Stimulated activated CD4-positive, alpha-beta T cell treated with anti-CD3 and anti-CD28 coated beads, Interleukin-1b, Interleukin-23, amount 100 ng/mL, for 24 hours (primary cell): ENCODE data around the gene CDC42EP2.

ENCODE experiments used
- DNase-seq, 4 experiments: peaks; one replicate each; pipeline ENCODE4 v3.0.0-alpha.2; 2020; ENCODE audit warnings: low read depth in 4 of 4, low spot score in 1 of 4

Gene CDC42EP2, protein sequence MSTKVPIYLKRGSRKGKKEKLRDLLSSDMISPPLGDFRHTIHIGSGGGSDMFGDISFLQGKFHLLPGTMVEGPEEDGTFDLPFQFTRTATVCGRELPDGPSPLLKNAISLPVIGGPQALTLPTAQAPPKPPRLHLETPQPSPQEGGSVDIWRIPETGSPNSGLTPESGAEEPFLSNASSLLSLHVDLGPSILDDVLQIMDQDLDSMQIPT

DNA sequence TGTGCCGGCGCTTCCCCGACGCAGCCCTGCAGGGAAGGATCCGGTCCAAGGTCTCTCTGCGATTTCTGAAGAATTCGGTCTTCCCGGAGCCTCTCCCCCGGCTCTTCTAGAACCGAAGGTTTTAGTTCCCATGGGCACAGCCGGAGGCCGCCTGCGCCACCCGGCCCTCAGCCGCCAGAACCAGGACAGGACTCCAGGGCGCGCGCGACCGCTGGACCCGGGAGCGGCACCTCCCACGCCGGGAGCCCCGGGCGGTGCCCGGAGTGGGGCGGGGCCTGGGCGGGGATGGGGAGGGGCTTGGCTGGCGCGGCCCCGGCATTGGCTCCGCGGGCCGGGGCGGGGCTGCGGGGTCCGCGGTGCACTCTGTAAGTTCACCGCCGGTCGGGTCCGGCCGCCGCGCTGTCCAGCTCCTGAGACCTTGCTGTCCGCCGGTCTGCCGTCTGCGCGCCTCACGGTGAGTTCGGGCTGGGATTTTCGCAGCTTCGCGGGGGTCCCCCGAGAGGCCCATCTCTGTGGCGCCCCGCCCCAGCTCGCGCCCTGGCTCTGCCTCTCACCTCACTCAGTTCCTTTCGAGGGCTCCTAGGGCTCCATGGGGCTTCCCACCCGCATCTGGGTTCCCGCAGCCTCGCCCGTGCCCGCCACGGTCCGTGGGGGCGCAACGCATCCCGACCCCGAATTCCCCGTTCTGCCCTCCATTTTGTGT, at the start of gene CDC42EP2:
Gene CDC42EP2, plus strand, starts transcription at position 366 of the 703 bp plus-strand sequence. CDS start 6,033 bp downstream, outside the sequence.
- DNase-seq = peak; percentile 39 to 73 (median 66)

DNA sequence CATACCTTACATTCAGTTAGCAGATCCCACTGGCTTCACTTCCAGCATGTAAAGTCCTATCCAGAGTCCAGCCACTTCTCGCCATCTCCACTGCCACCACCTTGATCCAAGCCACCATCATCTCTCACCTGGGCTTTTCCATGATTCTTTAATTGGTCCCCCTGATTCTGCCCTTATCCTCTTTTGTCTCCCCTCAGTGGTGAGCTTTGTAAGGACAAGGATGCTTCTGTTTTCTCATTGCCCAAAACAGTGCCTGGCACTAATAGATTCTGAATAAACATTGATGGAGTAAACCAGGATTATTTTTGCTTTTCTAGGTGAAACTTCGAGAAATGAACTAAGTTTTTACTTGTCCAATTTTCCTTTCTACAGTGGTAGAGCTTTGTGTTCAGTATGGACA, 48.5 kb upstream of the CDC42EP2 start:
- DNase-seq = no peak

DNA sequence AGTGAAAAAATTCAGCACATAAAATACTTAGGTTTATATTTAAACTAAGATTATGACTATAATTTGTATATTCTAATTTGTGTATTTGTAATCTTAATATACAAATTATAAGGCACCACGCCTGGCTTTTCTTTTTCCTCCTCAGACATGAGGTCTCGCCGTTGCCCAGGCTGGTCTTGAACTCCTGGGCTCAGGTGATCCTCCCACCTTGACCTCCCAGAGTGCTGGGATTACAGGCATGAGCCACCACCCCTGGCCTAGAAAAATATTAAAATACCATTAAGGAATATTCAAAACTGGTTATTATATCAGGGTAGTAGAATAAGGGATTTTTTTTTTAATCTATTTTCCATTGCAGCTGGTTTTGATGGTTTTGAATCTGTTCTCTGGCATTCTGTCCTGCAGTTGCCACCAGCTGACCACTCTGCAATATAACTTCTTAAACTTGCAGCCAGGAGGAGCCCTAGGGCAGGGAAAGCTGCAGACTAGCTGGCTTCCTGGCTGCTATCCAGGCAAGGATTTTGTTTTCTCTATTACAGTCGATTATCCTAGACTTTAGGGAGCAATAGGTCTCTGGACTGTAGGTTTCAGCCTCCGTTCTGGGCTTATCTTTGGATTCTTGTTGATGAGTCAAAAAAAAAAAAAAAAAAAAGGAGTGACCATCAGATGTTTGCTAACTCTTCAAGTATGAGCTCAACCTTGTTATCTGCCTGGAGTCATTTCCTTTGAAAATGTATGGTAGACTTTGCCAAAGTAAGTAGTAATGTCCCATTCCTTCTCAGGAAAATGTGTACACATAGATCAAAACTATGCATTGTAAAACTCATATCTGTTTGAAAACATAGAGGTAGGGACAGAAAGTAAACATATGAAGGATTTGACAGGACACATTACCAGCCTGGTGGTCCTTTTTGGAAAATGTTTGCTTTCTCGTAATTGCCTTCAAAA, 39.7 kb upstream of the CDC42EP2 start:
- peak in 1 of 4 experiments; percentile 10 for DNase-seq

DNA sequence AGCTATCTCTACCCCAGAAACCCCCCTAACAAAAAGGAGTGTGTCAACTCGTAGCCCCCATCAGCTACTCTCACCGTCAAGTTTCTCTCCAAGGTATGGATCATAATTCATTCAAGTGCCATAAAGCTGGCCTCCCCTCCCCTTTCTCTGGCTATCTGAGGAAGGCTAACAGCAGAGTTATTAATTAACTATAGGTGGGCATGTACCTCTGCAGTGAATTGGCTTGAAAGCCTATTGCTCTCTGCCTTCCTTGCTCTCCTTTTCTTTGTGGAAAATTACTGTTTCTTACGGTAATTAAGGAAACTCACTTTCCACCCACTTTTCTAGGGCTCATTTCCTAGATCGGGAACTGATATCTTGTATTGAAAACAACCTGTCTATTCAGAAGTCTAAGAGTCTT, 38.8 kb upstream of the CDC42EP2 start:
- no peak for DNase-seq

DNA sequence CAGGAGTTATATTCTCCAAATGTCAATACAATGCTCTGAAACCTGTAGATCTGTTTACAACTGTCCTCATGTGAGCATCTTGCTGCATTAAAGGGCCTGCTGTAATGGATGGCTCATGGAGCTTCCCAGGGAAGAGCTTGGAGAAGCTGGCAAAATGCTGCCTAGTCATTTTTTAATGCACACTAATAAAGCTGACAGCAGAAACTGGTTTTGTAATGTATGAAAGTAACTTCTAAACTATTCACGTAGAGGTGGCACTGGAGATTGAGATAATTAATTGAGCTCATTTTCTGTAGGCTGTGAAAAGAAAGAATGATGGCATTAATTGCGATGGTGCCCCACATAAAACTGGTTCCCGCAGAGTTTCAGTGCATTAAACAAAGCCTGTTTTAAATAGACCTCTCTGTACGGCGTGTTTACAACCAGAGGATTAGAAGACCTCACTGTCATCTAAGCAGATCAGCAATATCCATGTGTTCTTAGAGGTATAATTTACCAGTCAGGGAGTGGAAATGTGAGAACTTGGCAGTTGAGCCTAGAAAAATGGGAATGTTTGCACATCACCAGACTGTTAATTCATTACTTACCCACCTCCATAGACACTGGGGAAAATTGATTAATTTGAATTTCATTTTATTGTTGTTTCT, 36.9 kb upstream of the CDC42EP2 start:
- no peak for DNase-seq

DNA sequence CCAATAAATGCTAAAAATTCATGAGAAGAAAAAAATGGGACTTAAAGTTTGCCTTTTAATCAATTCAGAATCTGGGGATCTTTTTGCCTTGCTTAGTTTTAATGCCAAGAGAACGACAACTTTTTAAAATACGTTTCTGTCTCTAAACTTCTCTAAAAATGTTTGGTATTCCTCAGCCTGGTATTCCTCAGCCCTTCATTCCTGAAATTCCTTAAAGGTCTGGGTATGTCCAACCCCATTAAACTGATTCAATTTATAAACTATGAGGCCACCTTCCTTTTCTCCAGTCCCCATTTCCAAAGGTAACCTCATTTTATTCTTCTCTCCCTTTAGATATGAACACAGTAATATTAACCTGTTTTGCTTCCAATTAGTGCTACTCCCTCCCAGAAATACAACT, 36.3 kb upstream of the CDC42EP2 start:
- DNase-seq = no peak

DNA sequence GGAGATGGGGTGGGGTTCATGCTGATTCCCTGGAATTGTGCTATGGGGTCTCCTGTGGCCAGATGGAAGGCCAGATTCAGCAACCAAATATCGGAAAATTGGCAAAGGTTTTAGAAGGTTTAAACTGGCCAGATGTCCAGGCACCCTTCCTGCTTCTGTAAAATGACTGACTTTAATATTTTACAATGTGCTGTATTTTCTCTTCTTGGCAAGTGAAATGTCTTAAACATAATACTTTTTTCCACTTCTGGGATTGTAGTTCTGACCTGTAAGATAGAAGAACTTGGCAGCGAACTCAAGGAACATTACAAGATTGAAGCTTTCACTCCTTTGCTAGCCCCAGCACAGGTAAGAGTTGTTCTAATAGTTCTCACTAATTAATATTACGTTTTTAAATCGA, 35.4 kb upstream of the CDC42EP2 start:
- no peak for DNase-seq

DNA sequence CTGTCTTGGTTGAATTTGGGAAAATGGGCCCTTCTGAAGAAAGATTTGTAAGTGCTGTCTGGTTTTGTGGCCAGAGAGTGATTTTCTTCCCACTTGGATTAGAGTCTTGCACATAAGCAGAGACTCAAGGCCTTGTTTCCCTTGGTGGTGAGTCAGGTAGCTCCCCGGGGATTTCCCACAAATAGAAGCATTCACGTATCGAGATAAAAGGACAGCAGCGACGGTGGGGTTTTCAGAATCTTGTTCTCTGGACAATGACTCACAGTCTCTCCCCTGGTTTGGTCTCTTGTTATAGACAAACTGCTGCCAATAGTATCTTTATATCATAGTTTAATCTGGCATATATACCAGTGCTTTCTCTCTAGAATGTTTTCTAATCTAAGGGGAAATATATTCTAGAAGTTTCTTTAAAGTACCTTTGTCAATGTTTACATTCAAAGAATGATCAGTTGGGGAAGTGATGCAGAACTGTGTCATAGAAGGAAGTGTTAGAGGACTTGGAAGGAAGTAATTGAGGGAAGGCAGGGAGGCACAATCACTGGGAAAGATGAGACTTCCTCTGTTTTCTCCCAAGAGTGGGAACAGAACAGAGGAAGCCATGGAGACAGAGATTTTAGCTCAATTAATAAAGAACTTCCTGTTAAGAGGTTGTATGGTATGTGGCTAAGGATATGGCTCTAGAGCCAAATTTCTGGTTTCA, 34.8 kb upstream of the CDC42EP2 start:
- peak in 2 of 4 experiments; percentile 45 to 51 for DNase-seq

DNA sequence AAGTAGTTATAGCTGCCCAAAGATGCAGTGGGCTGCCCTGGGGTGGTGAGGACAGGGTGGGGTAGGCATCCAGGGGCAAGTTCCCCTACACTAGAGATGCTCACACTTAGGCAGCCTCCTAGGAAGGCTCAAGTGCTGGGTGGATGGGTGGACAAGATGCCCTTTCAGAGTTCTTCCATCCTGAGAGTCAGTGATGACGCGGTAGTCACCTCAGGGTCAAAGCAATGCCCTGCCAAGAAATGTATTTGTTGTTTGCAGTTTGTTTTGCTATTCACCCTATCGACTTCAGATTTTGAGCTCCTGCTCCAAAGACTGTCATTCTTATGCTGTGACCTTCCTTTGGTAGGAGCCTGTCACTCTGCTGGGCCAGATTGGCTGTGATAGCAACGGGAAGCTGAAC, 34.0 kb upstream of the CDC42EP2 start:
- DNase-seq = no peak

DNA sequence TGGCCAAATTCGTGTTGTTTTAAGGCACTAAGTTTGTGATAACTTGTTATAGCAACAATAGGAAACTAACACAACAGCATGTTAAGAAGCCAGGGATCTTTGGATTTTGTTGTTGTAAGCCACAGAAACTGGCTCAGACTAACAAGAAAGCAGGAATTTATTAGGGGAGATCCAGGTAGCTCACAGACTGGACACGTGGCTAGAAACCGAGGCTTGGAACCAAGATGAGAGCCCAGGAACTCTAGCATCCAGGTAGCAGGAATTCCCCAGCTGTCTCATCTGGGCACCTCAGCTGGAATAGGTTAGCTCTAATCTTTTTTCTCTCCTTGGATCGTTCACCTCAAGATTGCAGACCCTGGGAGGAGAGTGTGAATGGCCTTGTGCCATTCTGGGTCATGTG, 28.0 kb upstream of the CDC42EP2 start:
- DNase-seq = no peak

DNA sequence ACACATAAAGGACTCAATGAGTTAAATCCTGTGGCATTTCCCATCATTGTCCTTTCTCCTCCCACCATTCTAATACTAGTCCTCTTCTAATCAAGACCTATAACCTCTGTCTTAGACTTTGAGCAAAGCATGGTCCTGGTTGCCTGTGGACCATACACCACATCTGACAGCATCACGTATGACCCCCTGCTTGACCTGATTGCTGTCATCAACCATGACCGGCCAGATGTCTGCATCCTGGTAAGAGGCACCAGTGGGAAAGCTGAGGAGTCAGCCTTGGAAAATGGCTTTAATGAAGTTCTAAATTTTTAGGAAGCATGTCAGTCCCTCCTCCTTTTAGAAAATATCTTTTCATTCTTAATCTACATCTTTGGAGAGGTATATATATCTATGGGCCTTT, 27.1 kb upstream of the CDC42EP2 start:
- no peak for DNase-seq

DNA sequence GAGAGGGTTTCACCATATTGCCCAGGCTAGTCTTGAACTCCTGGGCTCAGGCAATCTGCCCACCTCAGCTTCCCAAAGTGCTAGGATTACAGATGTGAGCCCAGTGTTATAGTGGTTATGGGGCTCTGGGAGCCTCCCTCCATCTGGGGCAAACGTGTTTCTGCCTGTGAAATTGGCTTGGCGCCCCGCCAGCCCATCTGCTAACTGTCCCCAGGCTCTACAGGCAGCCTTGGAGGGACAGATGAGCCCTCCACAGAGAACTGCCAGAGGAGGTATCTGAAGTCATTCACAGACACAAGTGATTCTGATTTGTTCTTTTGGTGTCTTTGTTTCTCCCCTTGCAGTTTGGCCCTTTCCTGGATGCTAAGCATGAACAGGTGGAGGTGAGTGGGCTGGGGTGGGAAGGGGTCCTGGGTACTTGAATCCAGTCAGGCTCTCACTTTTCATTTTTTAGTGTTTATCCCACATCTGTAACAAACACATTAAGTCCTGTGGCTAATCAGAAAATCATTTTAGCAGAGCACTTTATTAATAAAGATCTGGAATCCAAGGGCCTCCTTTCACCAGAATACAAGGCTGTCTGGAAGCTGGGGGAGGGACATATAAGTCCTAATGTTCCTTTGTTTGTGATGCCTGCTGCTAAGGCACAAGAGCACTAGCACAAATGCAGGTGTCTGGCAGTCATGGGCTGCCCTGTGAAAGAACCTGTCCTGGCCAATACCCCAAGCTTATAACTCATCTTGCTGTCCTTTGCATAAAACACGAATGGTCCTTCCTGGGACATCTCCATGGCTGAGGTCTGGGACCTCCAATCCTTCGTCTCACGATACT, 25.7 kb upstream of the CDC42EP2 start:
- DNase-seq = no peak

DNA sequence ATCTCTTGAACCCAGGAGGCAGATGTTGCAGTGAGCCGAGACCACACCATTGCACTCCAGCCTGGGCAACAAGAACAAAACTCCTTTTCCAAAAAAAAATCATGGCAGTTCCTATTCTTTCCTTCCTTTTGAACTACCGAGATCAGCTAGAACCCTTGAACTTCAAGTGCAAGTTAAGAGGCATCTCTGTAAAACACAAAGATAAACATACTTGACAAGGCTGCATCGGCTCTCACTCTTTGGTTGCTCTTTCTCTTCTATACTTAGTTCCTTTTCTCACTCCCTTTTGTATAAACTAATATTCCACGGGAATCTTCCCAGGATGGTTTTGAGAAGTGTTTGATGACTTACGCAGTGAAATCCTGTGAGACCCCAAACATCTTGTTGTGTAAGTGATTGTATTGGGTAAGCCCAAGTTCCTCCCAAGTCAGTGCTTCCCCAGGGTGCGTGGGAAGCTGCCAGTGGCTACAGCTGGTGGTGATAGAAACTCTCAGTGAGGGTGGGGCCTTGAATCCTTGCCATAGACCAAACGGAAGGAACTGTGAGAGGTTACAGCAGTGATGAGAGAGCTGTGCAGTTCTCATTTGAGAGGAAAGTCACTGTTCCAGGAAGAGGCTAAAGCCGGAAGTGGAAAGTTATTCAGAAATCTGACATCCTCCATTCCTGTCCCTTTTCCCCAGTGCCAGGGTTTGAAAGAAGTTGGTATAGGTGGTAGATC, 24.1 kb upstream of the CDC42EP2 start:
- no peak for DNase-seq

DNA sequence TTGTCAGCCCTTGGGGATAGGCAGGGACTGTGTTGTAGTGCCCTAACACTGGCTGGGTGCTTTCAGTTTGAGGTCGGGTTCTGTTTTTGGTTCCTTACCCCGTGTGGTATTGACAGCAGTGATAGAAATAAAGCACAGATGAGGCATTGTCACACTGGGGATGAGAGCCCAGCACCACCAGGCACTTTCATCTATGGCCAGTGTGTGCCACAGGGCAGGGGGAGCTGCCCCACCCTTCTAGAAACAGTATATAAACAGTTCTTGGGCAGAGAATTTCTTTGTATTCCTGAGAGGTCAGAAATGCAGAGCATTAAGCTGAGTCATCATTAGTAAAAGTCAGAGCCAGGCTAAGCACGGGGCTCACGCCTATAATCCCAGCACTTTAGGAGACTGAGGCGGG, 23.1 kb upstream of the CDC42EP2 start:
- no peak for DNase-seq

DNA sequence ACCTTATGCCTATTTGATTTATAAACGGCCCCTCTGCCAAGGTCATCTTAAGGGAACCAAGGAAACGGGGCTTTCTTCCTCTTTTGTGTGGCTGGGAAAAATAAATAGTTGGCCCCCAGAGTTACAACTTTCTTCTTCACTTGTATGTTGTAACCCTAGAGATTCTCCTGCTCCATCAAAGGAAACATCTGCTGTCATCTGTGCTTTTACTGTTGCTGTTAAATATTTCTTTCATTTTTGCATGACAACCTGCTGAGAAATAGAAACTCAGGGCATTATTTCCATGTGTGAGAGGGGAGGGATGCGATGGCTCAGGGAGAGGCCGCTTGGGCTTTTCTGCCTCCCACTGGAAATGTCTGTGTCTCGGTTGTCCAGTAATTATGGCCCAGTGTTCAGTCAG, 21.8 kb upstream of the CDC42EP2 start:
- DNase-seq = no peak

DNA sequence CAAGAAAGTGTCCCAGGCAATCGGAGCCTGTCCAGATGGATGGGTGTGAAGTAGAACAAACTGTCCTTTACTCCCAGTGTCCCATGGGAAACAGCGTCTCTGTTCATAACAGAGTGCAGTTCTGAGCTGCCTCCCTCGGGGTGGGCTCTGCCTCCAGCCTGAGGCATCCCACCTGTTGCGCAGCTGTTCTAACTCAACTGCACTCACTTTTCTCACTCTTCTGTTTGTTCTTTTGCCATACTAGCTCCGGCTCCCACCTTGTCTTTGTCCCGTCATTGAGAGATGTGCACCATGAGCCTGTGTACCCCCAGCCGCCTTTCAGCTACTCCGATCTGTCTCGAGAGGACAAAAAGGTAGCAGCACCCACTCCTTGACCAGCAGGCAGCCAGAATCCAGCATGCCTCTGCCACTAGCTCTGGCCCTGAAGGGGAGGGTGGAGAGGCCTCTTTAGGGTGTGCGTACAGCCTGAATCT, 20.7 kb upstream of the CDC42EP2 start:
- no peak for DNase-seq

DNA sequence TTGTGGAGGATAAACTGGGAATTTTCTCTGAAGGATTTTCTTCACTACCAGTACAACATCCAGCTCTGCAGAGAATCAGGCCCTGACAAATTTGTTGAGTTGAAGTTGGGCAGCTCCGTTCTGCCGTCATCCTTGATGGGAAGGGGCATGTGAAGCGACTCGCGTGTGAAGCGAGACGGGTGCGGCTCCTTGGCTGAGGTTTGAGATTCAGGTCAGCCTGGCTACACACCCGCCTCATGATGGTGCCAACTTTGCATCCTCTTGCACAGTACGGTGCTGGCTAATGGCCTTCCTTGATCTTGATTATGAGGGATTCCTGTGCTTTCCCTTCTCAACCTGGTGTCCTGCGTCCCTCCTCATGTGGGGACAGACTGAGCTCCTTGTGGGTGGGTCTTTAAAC, 19.7 kb upstream of the CDC42EP2 start:
- no peak for DNase-seq

DNA sequence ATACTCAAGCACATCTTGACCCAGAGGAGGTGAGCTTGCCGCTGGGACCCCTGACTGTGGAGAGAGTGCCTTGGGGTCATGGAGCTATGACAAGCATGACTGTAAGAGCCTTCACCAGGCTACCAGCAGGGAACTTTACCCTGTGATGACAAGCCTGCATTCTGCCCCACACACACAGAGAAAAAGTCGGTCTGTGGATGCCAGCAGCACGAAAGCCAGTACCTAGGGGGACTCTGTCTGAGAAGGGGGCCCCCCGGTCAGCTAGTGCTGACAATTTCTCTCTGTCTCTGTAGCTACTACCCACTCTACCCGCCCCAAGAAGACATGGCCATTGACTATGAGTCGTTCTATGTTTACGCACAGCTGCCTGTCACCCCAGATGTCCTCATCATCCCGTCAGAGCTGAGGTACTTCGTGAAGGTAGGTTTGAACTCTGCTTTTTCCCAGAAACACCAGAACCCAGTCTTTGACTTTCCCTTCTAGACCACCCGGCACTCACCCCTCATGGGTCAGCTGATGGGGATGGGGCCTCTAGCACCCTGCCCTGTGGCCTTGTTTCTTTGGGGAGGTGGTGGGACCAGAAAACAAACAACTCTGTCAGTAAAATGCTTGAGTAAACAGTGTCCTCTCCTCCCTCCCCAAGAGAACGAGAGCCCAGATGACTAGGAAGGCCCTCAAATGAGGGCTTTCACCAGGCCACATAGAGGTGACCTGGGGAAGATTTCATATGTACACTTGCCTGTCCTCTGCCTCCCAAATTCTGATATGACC, 18.9 kb upstream of the CDC42EP2 start:
- DNase-seq = no peak
